Muscle of leg (tissue), 11 donors: Measurements from ENCODE around the gene SLC27A2. TPM values are rescaled to one million over a fixed set of nuclear protein-coding genes. Genes with fewer than 3 reads are reported as not detected.

Experiments used
- DNase-seq: peaks from one replicate; pipeline ENCODE4 v3.0.0; 2013
- H3K27ac ChIP-seq: one replicate; pipeline ENCODE4 v1.5.1; 2013; ENCODE audit warnings: mild to moderate bottlenecking, low read length, control low read depth
- H3K27me3 ChIP-seq: one replicate; pipeline ENCODE4 v1.6.1; 2013; ENCODE audit warnings: low read length; ENCODE audit not compliant: control insufficient read depth, insufficient read depth
- H3K36me3 ChIP-seq: one replicate; pipeline ENCODE4 v1.6.1; 2013; ENCODE audit warnings: low read length; ENCODE audit not compliant: control insufficient read depth, insufficient read depth
- H3K4me1 ChIP-seq: one replicate; pipeline ENCODE4 v1.6.1; 2013; ENCODE audit warnings: low read length; ENCODE audit not compliant: control insufficient read depth, insufficient read depth
- H3K4me3 ChIP-seq: one replicate; pipeline ENCODE4 v1.5.1; 2013; ENCODE audit warnings: low read length, control low read depth
- H3K9me3 ChIP-seq: replicated peaks from 2 replicates; pipeline ENCODE4 v1.6.1; 2013; ENCODE audit warnings: low read depth, low read length; ENCODE audit not compliant: control insufficient read depth
- WGBS: methylation state at CpG from one replicate; pipeline ENCODE4 v1.1.5; 2013; ENCODE audit warnings: missing lambda C conversion rate; ENCODE audit not compliant: insufficient coverage; 5-methylcytosine and 5-hydroxymethylcytosine counted together
- polyA plus RNA-seq, 8 donors: library from polyadenylated mRNA; unstranded; fragments of 120-200 nt; gene quantifications; one replicate each; pipeline versions ENCODE4 v1.2.1 to v1.2.3, GENCODE V29; 2013; ENCODE audit warnings: inconsistent platforms in 1 of 8, low replicate concordance in 1 of 8; ENCODE audit not compliant: insufficient read length in 8 of 8, insufficient read depth in 1 of 8
- total RNA-seq: library from RNA; stranded (reverse); fragments of 120-200 nt; gene quantifications from one replicate; pipeline ENCODE4 v1.2.4, GENCODE V29; 2013

The SLC27A2 gene
- total and polyA plus RNA-seq, 9 donors, result 0.09 to 3.8 (median 0.20) TPM

- peaks cover 2% of the 10 kb centered on the region for H3K27me3 ChIP-seq
- no peaks in the 10 kb centered on the region for H3K36me3 ChIP-seq
- WGBS, result 89% methylated on average over 2 of the region's 2 CpGs
- DNase-seq, result no peak
- no peaks in the 10 kb centered on the region for H3K9me3 ChIP-seq
- H3K4me3 ChIP-seq, result no peak overlapping the region
- H3K4me1 ChIP-seq, result no peaks in the 10 kb centered on the region
- H3K27ac ChIP-seq, result no peak overlapping the region
Observed at GRCh38 chr15:50219820-50220219, 37.8 kb downstream of the SLC27A2 start.

GRCh38 chr15:50222181-50222580 is 40.2 kb downstream of the SLC27A2 start:
- H3K9me3 ChIP-seq, result no peaks in the 10 kb centered on the region
- WGBS, result 33% methylated on average over 1 of the region's 2 CpGs
- no peak for DNase-seq

DNA sequence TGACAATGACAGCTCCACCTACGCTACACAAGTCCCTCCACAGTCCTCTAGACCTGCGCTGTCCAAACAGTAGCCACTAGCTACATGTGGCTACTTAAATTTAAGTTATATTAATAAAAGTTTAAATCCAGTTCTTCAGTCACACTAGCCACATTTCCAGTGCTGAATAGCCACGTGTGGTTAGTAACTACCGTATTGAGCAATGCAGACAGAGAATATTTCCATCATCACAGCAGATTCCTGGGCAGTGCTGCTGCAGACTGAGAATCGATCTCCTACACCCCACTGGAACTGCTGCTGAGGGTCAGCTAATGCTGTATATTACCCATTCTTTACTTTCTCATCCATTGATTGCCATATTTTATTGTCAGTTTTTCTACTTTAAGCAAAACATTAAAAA is 42.6 kb downstream of the SLC27A2 start:
- H3K4me3 ChIP-seq, result no peak overlapping the region
- no peak overlapping the region for H3K27ac ChIP-seq
- WGBS, result 57% methylated on average over 2 of the region's 5 CpGs
- H3K9me3 ChIP-seq, result no peaks in the 10 kb centered on the region
- no peak for DNase-seq
- H3K4me1 ChIP-seq, result no peaks in the 10 kb centered on the region
- no peaks in the 10 kb centered on the region for H3K36me3 ChIP-seq
- peaks cover 2% of the 10 kb centered on the region for H3K27me3 ChIP-seq

More at GRCh38 chr15:50222181-50222580, 40.2 kb downstream of the SLC27A2 start:
- Histone ChIP-seq H3K27me3 (peaks cover 2% of the 10 kb centered on the region), H3K27ac (no peak overlapping the region), H3K36me3 (no peaks in the 10 kb centered on the region), H3K4me3 (no peak overlapping the region), H3K4me1 (no peaks in the 10 kb centered on the region)

DNA sequence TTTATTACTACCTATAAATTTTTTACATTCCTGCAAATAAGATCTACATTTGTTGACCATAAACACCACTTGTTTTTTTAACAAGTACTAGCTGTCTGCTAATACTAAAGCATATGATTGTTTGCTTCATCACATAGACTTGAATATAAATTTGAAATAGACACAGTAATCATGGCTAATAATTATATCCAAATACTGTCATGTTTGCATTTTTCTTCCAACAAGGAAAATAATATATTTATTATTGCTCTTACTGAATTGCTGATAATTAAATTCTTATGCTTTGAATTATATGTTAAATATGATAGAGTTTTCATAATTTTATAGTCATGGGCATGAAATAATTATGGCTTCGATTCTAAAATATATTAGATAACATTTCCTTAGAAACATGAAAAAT is 43.1 kb downstream of the SLC27A2 start:
- no CpG with 5 or more reads among the region's 1 CpG for WGBS
- H3K27me3 ChIP-seq, result peaks cover 2% of the 10 kb centered on the region
- H3K36me3 ChIP-seq, result no peaks in the 10 kb centered on the region
- no peak for DNase-seq
- no peak overlapping the region for H3K27ac ChIP-seq
- no peak overlapping the region for H3K4me3 ChIP-seq
- H3K9me3 ChIP-seq, result no peaks in the 10 kb centered on the region
- H3K4me1 ChIP-seq, result no peaks in the 10 kb centered on the region

GRCh38 chr15:50225938-50226337 is 43.9 kb downstream of the SLC27A2 start:
- no CpG with 5 or more reads among the region's 3 CpGs for WGBS
- Histone ChIP-seq H3K27ac (no peak overlapping the region), H3K36me3 (no peaks in the 10 kb centered on the region), H3K27me3 (peaks cover 2% of the 10 kb centered on the region), H3K4me3 (no peak overlapping the region), H3K9me3 (no peaks in the 10 kb centered on the region), H3K4me1 (no peaks in the 10 kb centered on the region)
- DNase-seq, result no peak

GRCh38 chr15:50227076-50227475 is 45.1 kb downstream of the SLC27A2 start:
- 74% methylated on average over 4 of the region's 5 CpGs for WGBS
- Histone ChIP-seq H3K27ac (no peak overlapping the region), H3K4me1 (no peaks in the 10 kb centered on the region), H3K4me3 (no peak overlapping the region), H3K36me3 (no peaks in the 10 kb centered on the region), H3K27me3 (no peaks in the 10 kb centered on the region), H3K9me3 (no peaks in the 10 kb centered on the region)
- DNase-seq, result no peak

GRCh38 chr15:50228866-50229265 is 46.9 kb downstream of the SLC27A2 start:
- 100% methylated on average over 1 of the region's 3 CpGs for WGBS
- no peaks in the 10 kb centered on the region for H3K9me3 ChIP-seq
- DNase-seq, result no peak

GRCh38 chr15:50229336-50229735 is 47.3 kb downstream of the SLC27A2 start:
- Histone ChIP-seq H3K27me3 (no peaks in the 10 kb centered on the region), H3K9me3 (no peaks in the 10 kb centered on the region), H3K27ac (no peak overlapping the region), H3K36me3 (no peaks in the 10 kb centered on the region), H3K4me3 (no peak overlapping the region), H3K4me1 (no peaks in the 10 kb centered on the region)
- WGBS, result 51% methylated on average over 2 of the region's 3 CpGs
- no peak for DNase-seq

More at GRCh38 chr15:50228866-50229265, 46.9 kb downstream of the SLC27A2 start:
- Histone ChIP-seq H3K4me1 (no peaks in the 10 kb centered on the region), H3K27me3 (no peaks in the 10 kb centered on the region), H3K4me3 (no peak overlapping the region), H3K36me3 (no peaks in the 10 kb centered on the region), H3K27ac (no peak overlapping the region)

GRCh38 chr15:50231761-50232160 is 49.8 kb downstream of the SLC27A2 start:
- Histone ChIP-seq H3K27ac (no peak overlapping the region), H3K27me3 (no peaks in the 10 kb centered on the region), H3K4me3 (no peak overlapping the region), H3K36me3 (no peaks in the 10 kb centered on the region), H3K4me1 (no peaks in the 10 kb centered on the region), H3K9me3 (no peaks in the 10 kb centered on the region)
- DNase-seq, result no peak

- no peak for DNase-seq
- H3K36me3 ChIP-seq, result no peaks in the 10 kb centered on the region
- H3K27me3 ChIP-seq, result no peaks in the 10 kb centered on the region
- H3K9me3 ChIP-seq, result no peaks in the 10 kb centered on the region
- WGBS, result no CpG with 5 or more reads among the region's 2 CpGs
- H3K4me1 ChIP-seq, result no peaks in the 10 kb centered on the region
- H3K27ac ChIP-seq, result no peak overlapping the region
- no peak overlapping the region for H3K4me3 ChIP-seq
Observed at GRCh38 chr15:50232791-50233190, 50.8 kb downstream of the SLC27A2 start.

DNA sequence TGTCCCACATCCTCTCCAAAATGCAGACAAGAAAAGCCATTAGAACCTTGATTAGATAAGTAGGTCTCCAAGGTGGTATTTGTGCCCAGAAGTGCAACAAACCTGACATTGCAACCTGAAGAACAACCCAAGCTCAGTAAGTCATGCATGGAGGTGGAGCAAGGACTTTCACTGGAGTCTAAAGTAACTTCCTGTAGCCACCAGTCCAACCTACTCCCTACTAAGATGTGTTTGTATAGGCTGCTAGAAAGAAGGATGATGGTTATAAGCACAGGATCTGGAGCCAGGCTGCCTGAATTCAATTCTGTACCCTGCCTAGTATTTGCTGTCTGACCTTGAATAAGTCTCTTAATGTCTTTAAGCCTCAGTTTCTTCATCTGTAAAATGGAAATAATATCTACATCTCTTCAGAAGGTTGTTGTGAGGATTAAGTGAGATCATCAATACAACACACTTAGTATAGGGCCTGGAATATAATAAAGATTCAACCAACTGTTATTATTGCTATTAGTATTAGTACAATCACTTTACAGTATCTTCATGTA is 51.3 kb downstream of the SLC27A2 start:
- Histone ChIP-seq H3K9me3 (no peaks in the 10 kb centered on the region), H3K4me3 (no peak overlapping the region), H3K27ac (no peak overlapping the region), H3K27me3 (no peaks in the 10 kb centered on the region), H3K4me1 (no peaks in the 10 kb centered on the region), H3K36me3 (no peaks in the 10 kb centered on the region)
- DNase-seq, result no peak
